NCI-H2081 (cell line): ENCODE data around the gene LAMA2.
A peak's percentile ranks its signal among the peaks of the same experiment; 100 is the strongest.

Experiments used
- DNase-seq, 2 experiments: peaks; one replicate each; lab custom pipeline; 2025; lab: John Stamatoyannopoulos, UW

LAMA2 gene

DNA sequence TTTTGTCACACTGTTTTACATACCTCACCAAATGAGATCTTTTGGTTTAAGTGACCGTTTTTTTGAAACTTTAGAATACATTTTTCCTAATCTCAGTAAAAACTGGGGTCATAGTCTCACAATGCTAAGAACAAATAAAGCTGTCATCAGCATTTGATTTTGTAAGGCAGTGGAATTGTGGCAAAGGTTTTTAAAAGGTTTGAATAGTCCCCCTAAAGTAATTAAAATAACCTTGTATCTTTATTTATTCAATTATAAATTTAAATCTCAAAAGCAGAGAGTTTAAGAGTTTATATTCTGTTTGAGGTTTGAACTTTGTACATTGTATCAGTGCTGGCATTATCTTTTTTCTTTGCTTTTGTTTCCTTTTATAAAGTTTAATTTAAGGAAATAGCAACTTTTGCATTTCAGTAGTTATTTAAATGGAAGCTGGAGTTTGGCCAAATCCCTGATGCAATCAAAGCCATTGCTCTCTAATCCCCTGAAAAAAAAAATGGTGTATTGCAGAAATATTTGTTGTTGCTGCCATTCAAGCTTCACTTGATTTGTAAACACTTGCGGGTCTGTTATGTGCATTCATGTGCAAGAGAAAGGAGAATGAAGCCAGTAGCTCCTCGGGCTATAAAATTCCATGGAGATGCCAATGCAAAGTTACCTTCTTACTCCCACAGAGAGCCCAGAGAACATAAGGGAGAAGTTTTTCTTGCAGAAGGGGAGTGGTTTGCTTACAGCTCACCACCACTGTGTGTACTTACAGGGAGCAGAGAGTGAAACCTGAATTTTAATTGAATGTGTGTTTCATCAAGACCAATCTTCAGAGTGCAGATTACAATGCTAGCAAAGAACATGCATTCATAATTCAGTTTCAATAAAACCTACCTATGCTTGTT, 435.2 kb downstream of the LAMA2 start:
- DNase-seq = no peak

DNA sequence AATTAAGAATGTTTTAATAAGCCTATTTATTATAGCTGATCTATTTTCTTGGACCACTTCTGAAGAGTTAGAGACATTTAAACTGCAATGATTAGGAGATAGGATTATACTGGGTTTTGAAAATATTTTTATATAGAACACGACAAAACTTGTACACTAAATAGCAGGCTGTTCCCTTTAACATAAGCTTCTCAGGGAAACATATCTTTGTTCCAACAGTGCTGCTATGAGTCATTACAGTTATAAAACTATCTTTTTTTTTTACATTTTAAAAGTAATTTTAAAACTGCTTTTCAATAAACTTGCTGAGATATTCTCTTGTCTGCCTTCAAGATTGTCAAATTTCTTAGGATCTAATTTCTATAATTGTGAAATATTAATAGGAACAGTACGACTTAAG, 438.0 kb downstream of the LAMA2 start:
- no peak for DNase-seq

DNA sequence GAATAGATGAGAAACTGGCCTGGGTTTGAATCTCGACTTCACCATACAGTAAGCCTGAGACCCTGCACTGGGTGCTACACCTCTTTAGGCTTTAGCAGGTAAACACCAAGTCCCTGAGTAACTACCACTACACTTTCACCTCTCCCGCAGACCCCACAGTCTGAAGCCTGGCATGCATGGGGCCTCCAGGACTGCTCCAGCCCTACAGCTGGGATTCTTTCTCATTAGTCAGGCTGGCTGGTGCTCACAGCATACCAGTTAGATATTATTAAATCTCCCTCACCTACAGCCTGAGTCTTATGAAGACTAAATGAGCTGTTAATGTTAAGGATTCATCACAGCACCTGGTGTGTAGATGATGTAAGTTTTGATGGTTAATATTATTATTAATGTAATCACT, 438.4 kb downstream of the LAMA2 start:
- no peak for DNase-seq

DNA sequence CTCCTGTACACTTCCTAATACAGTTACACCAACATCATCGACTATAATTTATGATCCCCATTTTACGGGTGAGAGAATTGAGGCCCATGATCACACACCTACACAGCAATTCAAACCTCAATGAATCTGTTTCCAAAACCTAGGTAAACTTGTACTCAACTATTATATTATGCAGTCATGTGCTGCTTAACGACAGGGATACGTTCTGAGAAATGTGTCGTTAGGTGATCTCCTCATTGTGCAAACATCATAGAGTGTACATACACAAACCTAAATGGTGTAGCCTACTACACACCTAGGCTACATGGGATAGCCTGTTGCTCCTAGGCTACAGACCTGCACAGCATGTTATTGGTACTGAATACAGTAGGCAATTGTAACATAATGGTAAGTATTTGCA, 441.4 kb downstream of the LAMA2 start:
- no peak for DNase-seq

DNA sequence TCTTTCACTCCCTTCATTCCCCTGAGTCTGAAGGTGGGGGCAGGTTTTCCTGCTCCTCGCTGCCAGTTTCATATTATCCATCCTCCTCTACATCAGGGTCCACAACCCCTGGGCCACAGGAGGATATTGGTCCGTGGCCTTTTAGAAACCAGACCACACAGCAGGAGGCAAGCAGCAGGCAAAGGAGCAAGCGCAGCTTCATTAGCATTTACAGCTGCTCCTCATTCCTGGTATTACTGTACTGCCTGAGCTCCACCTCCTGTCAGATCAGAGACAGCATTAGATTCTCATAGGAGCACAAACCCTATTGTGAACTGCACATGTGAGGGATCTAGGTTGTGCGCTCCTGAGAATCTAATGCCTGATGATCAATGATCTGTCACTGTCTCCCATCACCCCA, 446.7 kb downstream of the LAMA2 start:
- no peak for DNase-seq

DNA sequence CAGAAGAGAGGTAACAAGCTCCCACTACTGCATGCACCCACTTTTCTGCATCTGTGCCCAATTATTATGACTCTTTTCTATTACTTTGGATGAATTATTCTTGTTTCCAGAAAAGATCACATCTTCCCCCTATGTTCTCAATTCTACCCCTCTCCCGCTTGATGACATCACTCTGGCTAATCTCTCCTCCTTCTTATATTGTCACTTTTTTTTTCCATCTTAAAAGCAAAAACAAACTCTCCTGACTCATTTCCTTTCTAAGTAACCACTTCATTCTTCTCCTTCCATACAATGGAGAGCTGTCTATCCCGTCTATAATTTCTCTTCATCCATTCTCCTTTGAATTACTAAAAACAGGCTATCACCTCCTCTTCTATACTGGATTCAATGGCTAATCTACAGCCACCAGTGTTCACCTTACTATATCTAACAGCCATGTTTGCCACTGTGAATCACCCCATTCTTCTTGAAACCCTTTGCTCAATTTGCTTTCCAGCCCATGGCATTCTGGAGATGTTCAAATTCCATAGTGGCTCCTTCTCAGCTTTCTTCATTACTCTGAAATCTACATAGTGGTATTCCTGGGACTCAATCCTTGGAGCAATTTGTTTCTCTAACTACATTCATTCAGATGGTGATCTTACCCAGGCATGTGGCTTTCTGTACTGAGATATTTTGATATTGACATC, 448.7 kb downstream of the LAMA2 start:
- no peak for DNase-seq

DNA sequence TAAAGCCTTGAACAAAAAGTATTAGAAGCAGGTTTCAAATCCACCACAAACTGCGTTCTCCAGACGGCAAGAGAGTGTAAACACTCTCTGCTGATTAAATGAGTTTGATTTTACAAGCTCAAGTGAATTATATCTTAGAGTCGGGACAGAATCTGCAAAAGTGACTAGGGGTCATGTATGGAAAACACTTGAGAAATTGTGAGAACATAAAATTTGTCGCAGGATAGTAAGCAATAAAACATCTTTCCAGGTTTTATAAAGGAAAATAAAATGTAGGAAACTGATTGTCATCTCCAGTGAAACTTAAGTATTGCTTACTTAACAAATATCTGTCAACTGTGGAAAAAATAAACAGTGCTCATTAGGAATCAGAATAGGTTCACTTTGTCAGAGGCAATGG, 452.9 kb downstream of the LAMA2 start:
- DNase-seq = no peak

DNA sequence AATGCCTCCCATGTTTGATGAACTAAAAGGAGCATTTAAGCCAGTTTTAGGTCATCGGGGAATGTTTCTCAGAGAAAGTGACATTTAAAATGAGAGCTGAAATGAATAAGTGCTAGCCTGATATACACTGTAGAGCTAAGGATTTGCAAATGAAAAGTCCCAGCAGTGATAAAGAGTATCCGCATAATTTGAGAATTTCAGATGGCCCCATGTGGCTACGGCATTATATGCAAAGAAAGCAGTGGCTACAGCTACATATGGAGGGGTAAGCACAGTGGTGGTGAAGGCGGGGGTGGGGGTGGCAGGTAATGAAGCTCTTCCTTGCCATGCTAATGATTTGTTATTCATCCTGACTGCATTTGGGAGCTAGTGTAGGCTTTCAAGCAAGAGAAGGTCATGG, 455.7 kb downstream of the LAMA2 start:
- DNase-seq = no peak

DNA sequence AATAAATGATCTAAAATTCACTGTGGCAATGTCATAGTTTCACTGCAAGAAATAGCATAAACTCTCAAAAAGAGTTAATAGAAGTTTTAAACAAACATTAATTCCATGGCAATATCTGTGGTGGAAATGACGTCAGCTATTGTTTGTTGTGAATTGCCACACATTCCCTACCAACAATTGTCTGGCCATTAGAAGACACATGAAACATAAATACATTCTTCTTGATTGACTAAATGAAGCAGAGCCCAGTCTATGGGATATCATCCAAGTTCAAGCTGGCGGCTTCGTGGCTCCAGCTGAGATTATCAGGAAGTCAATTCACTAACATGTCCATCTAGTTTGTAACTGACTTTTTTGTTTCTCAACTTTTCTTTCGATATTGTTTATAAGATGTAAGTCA, 458.0 kb downstream of the LAMA2 start:
- no peak for DNase-seq

DNA sequence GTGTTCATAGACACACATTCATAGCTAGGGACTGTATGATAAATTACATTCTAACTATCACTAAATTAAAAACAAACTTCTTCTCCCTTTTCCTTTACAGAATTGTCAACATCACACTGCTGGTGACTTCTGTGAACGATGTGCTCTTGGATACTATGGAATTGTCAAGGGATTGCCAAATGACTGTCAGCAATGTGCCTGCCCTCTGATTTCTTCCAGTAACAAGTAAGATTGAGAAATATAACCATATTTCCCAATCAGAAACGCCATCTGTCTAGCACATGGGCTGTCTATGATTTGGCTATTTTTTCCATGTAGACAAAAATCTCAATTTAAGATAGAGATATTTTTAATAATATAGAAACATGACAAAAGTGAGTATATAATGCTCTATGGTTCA, 459.3 kb downstream of the LAMA2 start:
- no peak for DNase-seq

DNA sequence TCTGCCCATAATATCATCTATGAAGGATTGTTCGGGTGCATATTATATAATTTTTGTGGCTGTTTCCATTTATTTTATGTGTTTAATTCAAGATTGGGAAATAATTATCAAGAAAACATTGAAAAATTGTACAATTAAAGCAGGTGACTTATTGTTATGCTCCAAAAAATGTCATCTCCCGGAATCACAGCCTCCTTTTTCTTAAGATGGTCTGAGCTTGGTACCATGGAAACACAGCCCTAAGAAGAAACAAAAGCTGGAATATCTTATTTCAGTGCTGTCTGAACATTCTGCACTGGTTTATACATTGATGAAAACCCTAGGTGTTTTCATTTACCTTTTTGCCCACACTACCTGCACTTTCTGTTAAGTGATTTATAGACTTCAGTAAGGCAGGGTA, 459.9 kb downstream of the LAMA2 start:
- no peak for DNase-seq

DNA sequence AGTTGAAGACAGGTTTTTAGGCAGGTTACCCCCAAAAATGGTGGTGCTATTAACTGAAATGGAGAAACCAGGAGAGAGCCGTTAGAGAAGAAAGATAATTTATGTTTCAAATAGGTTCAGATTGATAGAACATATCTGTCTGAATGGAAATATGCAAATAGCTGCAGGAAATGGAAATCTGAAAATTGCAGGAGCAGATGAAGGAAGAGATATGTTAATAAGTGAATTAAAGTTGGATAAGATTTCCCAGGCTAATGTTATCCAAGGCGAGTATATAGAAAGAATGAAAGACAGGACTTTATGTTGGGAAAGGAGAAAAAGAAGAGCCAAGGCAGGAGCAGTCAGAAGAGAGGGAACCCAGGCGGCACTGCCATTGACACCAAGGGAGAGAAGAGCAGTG, 461.4 kb downstream of the LAMA2 start:
- DNase-seq = no peak

DNA sequence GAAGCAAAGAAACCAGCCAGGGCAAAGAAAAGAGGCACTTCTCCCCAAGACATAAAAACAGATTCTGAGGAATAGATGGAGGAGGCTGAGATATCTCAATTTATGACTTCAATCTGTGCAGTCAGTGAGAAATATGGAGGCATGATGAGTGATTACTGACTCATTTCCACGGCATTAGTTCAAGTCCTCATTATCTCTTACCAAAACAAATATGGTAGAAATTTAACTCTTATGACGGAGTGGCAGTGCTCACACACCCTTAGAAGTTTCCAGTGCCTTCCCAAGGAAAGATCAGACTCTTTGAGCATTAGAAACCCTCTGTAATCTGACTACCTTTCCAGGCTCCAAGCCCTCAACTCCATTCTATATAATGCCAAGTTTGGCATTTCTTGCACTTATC, 463.0 kb downstream of the LAMA2 start:
- DNase-seq = no peak

DNA sequence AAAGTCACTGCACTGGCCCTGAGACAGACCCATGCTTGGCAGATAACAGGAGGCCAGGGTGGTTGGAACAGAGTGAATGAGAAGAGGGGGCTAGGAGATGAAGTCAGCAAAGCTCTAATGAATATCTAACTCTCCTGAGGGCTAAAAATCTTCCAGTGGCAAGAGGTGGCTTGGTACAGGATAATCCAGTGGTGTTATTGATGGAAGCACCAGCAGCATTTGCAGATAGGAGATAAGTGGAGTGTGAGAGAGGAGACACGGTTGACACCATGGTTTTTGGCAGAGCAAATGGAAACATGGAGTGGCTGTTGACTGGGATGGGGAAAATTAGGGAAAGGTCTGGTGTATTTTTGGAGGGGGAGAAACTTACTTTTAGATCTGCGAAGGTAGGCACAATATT, 464.0 kb downstream of the LAMA2 start:
- DNase-seq = no peak

DNA sequence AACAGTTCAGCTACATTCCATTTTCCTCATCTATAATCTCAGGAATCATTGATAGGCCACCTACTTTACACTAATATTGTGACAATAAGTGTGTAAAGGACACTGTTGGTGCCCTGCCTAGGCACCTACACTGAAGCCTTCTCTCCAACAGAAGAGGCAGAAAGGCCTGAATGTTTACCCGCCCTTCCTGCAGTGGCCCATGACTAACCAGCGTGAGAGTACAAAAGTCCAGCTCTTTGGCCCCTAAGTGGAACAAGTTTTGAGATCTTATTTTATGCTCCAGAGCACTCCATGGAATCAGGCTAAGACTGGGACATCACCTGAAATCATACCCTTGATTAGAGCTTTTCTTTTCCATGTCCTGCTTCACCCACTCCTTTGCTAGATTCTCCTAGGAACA, 467.3 kb downstream of the LAMA2 start:
- no peak for DNase-seq

DNA sequence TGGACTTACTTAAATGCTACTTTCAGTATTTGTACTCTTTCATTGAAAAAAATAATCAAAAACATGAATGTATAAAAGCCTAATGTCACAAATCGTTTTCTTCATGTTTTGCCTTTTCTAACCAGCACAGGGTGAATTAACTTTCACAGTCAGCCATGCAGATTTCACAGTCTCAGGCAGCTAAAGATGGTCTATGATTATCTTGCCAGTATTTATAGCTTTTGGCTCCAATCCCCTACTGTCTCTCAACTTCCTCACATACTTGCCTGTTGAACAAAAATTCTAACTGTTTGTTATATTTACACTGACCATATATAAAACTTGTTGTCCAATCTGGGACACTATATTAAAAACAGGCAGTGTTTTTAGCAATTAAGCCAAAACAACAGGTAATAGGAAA, 468.9 kb downstream of the LAMA2 start:
- DNase-seq = no peak

DNA sequence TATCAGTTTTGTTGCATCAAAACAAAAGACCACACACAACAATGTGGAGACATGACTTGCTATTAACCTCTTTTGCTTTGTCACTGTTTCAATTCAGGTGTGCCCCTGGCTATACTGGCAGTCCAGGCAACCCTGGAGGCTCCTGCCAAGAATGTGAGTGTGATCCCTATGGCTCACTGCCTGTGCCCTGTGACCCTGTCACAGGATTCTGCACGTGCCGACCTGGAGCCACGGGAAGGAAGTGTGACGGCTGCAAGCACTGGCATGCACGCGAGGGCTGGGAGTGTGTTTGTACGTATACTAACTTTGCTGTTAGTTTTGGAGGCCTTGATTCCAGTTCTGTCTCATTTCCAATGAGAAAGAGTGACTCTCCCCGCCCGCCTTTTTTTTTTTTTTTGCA, 470.1 kb downstream of the LAMA2 start:
- no peak for DNase-seq

DNA sequence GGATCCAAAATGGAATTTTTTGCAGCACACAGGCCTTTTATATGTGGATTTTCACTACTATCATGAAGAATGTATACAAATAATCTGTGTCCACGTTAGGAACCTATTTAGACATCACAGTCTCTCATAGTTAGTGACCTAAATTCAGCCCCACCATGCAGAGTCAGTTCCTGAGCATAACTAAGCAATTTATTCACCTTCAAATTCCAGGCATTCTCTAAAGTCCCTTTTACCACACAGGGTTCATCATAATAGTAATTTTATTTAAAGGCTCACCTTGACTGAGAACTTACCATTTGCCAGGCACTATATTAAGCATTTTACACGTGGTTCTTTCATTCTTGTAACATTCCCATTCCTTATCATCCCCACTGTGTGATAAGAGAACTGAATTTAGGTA, 473.2 kb downstream of the LAMA2 start:
- DNase-seq = no peak

DNA sequence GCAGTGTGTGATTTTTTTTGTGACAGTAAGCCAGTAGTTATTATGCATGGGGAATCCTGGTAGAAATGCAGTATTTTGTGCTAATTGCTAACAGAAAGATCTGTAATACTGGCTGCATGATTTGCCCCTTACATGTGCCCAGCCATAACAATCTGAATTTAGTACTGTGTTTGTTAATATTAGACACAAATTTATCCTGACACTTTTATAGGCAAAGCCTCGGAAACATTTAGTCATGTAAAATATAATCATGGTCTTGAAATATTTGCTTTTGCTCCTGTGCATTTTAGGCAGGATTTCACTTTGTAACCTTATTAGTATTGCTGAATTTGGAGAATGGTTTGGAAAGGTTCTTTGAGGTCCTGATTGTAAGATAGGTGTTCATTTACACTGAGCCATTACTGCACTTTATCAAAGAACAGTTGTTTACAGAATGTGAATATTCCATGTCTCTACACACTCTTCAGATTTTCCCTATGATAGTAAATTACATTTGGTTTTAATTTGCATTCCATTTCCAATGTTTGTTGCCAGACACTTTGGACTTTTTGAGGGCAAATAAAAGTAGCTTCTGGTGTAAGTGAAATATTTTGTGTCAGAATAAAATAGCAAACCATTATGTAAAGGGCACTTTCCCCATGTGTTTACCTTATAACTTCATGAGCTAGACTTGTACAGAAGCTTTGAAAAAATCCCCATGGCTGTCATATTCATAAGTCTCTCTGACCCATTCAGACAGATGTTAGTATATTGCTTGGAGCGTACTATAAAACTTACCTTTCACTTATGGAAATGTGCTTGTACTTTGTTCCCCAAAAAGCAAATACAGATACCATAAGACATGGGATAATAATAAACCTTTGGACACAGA, 477.1 kb downstream of the LAMA2 start:
- DNase-seq = no peak

DNA sequence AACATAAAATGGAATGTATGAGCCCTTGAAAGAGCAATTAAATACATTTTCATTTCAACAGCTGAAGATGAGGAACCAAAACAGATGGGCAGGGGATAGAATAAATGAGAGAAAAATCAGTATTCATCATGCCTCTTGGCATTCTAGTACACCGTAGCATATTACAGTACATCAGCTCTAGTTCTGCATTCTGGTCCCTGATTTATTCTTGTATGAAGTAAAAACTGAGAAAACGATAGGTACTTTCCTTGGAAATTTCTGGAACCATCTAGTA, 477.7 kb downstream of the LAMA2 start:
- DNase-seq = no peak

DNA sequence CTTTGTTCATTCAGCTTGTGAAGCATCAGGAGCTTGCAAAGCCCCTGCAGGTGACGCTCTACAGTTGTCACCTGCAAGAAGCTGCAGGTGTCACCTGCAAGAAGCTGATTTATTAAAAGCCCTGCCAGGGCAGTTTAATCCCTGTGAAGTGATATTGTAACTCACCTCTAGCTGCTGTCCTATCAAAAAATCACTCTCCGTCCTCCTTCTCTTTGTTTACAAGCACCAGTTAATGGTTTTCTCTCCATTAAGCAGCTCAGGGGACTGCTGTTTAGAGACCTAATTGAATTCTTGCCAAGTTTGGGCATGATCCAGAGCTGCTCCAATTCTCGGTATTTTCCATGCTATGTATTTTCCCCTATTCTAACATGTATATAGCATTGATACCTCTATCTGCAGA, 481.1 kb downstream of the LAMA2 start:
- peak in 1 of 2 experiments; percentile 59 for DNase-seq

DNA sequence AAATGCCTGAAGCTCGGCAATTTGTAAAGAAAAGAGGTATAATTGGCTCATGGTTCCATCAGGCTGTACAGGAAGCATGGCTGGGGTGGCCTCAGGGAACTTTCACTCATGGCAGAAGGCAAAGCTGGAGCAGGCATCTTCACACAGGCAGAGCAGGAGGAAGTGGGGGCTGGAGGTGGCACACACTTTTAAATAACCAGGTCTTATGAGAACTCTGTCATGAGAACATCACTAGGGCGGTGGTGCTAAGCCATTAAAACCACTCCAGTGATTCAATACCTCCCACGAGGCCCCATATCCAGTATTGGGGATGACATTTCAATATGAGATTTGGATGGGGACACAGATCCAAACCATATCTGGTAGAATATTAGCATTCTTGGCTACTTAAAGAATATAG, 481.8 kb downstream of the LAMA2 start:
- no peak for DNase-seq

DNA sequence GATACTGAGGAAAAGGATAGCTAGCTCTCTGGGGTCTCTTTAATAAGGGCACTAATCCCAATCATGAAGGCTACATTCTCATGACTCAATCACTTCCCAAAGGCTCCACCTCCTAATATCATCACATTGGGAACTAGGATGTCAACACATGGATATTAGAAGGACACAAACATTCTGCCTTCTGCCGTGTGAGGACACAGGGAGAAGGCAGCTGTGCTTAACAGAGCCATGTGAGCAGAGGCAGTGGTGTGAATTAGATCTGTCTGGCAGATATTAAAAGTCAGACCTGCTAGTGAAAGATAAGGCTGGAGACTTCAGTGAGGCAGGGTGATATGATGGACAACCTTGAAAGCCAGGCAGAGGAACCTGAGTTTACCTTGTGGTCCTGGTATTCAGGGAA, 485.1 kb downstream of the LAMA2 start:
- no peak for DNase-seq
